ENCODE results near the gene FBXW8. TPM values are rescaled to one million over a fixed set of nuclear protein-coding genes. Genes with fewer than 3 reads are reported as not detected.

FBXW8 gene
- total RNA-seq, 1 donor from 2014 or later = 3.3 TPM

- no peak overlapping the region for H3K27ac ChIP-seq
- no peaks in the 10 kb centered on the region for H3K27me3 ChIP-seq
- intact Hi-C loops (cut with DNase I) = no loop called here
- peaks cover 12 to 16% of the 10 kb centered on the region in 2 donors for H3K36me3 ChIP-seq
- H3K4me3 ChIP-seq = no peak overlapping the region
- TF ChIP-seq CTCF (IDR thresholded peaks at IDR 0.05) = no peak
- DNase-seq (ENCODE audit: low spot score in 2 of 2) = no peak
- no peaks in the 10 kb centered on the region for H3K4me1 ChIP-seq
- H3K9me3 ChIP-seq = no peaks in the 10 kb centered on the region
Measured at GRCh38 chr12:116962197-116962596, 51.4 kb downstream of the FBXW8 start.

- Histone ChIP-seq H3K9me3 (no peaks in the 10 kb centered on the region), H3K36me3 (peaks cover 16 to 19% of the 10 kb centered on the region in 2 donors), H3K27ac (no peak overlapping the region), H3K4me3 (no peak overlapping the region), H3K4me1 (no peaks in the 10 kb centered on the region), H3K27me3 (no peaks in the 10 kb centered on the region)
- intact Hi-C loops (cut with DNase I) = no loop called here
- DNase-seq (ENCODE audit: low spot score in 2 of 2) = no peak
- no peak for TF ChIP-seq CTCF (IDR thresholded peaks at IDR 0.05)
Measured at GRCh38 chr12:116962783-116963356, 52.1 kb downstream of the FBXW8 start.

GRCh38 chr12:116964054-116965050 lies 53.6 kb downstream of the FBXW8 start:
- H3K36me3 ChIP-seq = peaks cover 16 to 25% of the 10 kb centered on the region in 2 donors
- no peak for TF ChIP-seq CTCF (IDR thresholded peaks at IDR 0.05)
- intact Hi-C loops (cut with DNase I) = no loop called here
- no peaks in the 10 kb centered on the region for H3K27me3 ChIP-seq
- H3K27ac ChIP-seq = no peak overlapping the region
- H3K4me3 ChIP-seq = no peak overlapping the region
- no peak for DNase-seq (ENCODE audit: low spot score in 2 of 2)
- no peaks in the 10 kb centered on the region for H3K9me3 ChIP-seq
- H3K4me1 ChIP-seq = no peaks in the 10 kb centered on the region

- no peak overlapping the region for H3K27ac ChIP-seq
- DNase-seq (ENCODE audit: low spot score in 2 of 2) = no peak
- H3K36me3 ChIP-seq = peaks cover 18 to 32% of the 10 kb centered on the region in 2 donors
- no peak for TF ChIP-seq CTCF (IDR thresholded peaks at IDR 0.05)
- no peak overlapping the region for H3K4me3 ChIP-seq
- intact Hi-C loops (cut with DNase I) = no loop called here
- no peaks in the 10 kb centered on the region for H3K4me1 ChIP-seq
- no peaks in the 10 kb centered on the region for H3K9me3 ChIP-seq
- H3K27me3 ChIP-seq = no peaks in the 10 kb centered on the region
Measured at GRCh38 chr12:116968986-116969385, 58.2 kb downstream of the FBXW8 start.

GRCh38 chr12:116969615-116970585 lies 59.1 kb downstream of the FBXW8 start:
- no peak for DNase-seq (ENCODE audit: low spot score in 2 of 2)
- H3K27me3 ChIP-seq = no peaks in the 10 kb centered on the region
- intact Hi-C loops (cut with DNase I) = no loop called here

More at GRCh38 chr12:116969615-116970585, 59.1 kb downstream of the FBXW8 start:
- Histone ChIP-seq H3K36me3 (peaks cover 11 to 32% of the 10 kb centered on the region in 2 donors), H3K27ac (no peak overlapping the region), H3K4me1 (no peaks in the 10 kb centered on the region), H3K4me3 (no peak overlapping the region), H3K9me3 (no peaks in the 10 kb centered on the region)
- no peak for TF ChIP-seq CTCF (IDR thresholded peaks at IDR 0.05)

All from ascending aorta (tissue), 2 donors.